Measurements from ENCODE around the gene ARSB. TPM values are rescaled to one million over a fixed set of nuclear protein-coding genes. Genes with fewer than 3 reads are reported as not detected.

Gene ARSB
- total and polyA plus RNA-seq, 10 of the 15 experiments (the other 5 are each of a cell fraction or from before 2014, with no cell fraction given): 1.2 to 8.2 (median 6.1) TPM

DNA sequence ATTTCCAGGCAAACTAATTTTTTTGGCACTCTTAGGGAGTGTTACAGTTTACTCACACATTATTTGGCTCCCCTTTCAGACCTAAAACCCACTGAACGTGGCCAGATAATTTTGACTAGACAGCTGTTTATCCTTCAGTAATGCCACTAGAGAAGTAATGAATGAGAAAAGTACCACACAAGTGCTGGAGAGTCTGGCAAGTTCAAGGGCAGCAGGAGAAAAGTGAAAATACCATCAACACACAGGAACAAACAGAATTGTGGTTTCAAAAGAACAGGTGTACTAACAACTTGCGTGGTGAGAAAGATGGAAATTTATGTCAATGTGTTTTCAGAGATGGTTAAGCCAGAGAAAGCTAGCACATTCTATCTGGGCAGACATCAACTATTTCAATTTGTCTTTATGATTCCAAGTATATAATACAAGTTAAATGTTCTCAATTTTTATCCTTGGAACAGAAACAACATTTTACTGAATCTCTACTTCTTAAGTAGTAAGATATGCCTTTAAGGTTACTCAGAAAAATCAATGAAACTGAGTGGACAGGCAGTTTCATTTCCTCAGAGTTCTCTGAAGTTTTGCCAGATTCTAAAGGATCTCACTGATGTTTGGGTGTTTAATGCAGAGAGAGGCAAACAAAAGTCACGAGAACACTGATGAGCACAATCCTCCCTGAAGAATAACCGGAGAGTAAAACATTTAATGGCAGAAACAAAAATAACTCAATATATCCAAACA is 91.0 kb downstream of the ARSB start (continued):
- TF ChIP-seq, protein P1, sequence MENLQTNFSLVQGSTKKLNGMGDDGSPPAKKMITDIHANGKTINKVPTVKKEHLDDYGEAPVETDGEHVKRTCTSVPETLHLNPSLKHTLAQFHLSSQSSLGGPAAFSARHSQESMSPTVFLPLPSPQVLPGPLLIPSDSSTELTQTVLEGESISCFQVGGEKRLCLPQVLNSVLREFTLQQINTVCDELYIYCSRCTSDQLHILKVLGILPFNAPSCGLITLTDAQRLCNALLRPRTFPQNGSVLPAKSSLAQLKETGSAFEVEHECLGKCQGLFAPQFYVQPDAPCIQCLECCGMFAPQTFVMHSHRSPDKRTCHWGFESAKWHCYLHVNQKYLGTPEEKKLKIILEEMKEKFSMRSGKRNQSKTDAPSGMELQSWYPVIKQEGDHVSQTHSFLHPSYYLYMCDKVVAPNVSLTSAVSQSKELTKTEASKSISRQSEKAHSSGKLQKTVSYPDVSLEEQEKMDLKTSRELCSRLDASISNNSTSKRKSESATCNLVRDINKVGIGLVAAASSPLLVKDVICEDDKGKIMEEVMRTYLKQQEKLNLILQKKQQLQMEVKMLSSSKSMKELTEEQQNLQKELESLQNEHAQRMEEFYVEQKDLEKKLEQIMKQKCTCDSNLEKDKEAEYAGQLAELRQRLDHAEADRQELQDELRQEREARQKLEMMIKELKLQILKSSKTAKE (IDR thresholded peaks at IDR 0.05; ENCODE audit: low read depth, poor library complexity, severe bottlenecking): no peak
- TF ChIP-seq REST (IDR thresholded peaks at IDR 0.05; ENCODE audit: low read depth, low read length): no peak
- TF ChIP-seq ESRRA (IDR thresholded peaks at IDR 0.05; ENCODE audit: low read length): no peak
- TF ChIP-seq CBFB (IDR thresholded peaks at IDR 0.05; ENCODE audit: low read depth): no peak
- no peak for TF ChIP-seq POLR2AphosphoS5 (IDR thresholded peaks at IDR 0.05; ENCODE audit: low read length)
- no peak for TF ChIP-seq NR2F1 (conservative IDR thresholded peaks at IDR 0.05)
- TF ChIP-seq SPI1 (IDR thresholded peaks at IDR 0.05; ENCODE audit: borderline replicate concordance, insufficient read depth, low read depth, low read length): peak; percentile 85
- peak; percentile 27; the same call in 1 of the 2 replicates for TF ChIP-seq IRF4 (IDR thresholded peaks at IDR 0.05; ENCODE audit: low read depth, low read length)
- TF ChIP-seq MLLT1 (IDR thresholded peaks at IDR 0.05): no peak
- no peak for TF ChIP-seq NR2C1 (IDR thresholded peaks at IDR 0.05)
- TF ChIP-seq ZSCAN29 (IDR thresholded peaks at IDR 0.05): no peak
- no peak for TF ChIP-seq POU2F2 (IDR thresholded peaks at IDR 0.05; ENCODE audit: borderline replicate concordance, low read depth, low read length)
- peak in 1 of 2 experiments; percentile 20; a peak in 1 of 4 replicates for TF ChIP-seq ETV6 (conservative IDR thresholded peaks at IDR 0.05 in 1 of 2, IDR thresholded peaks at IDR 0.05 in 1 of 2; ENCODE audit: borderline replicate concordance in 1 of 2, low read depth in 1 of 2)
- 0 out of 2 replicates have a peak, but pooled peaks have one; percentile 27 for TF ChIP-seq ZBED1 (IDR thresholded peaks at IDR 0.05; ENCODE audit: borderline replicate concordance)
- TF ChIP-seq STAT1 (conservative IDR thresholded peaks at IDR 0.05): no peak
- TF ChIP-seq EED (IDR thresholded peaks at IDR 0.05; ENCODE audit: low read depth): peak; percentile 24; the same call in 1 of the 2 replicates
- peak in 1 of 2 experiments; percentile 6; a peak in 1 of 4 replicates for TF ChIP-seq BHLHE40 (IDR thresholded peaks at IDR 0.05; ENCODE audit: borderline replicate concordance in 1 of 2, low read depth in 2 of 2, low read length in 1 of 2)
- TF ChIP-seq SREBF1 (IDR thresholded peaks at IDR 0.05; ENCODE audit: low read length): no peak
- TF ChIP-seq NFIC (IDR thresholded peaks at IDR 0.05; ENCODE audit: low read depth, low read length): peak; percentile 53; the same call in 1 of the 2 replicates
- no peak for TF ChIP-seq NRF1 (conservative IDR thresholded peaks at IDR 0.05; ENCODE audit: low read depth, low read length)
- TF ChIP-seq, protein P2, sequence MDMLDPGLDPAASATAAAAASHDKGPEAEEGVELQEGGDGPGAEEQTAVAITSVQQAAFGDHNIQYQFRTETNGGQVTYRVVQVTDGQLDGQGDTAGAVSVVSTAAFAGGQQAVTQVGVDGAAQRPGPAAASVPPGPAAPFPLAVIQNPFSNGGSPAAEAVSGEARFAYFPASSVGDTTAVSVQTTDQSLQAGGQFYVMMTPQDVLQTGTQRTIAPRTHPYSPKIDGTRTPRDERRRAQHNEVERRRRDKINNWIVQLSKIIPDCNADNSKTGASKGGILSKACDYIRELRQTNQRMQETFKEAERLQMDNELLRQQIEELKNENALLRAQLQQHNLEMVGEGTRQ (IDR thresholded peaks at IDR 0.05; ENCODE audit: borderline replicate concordance, low read depth, low read length): no peak

Measured in GM12878 (cell line).